MCF 10A (cell line): ENCODE measurements around the gene PHACTR3. TPM values are rescaled to one million over a fixed set of nuclear protein-coding genes. Genes with fewer than 3 reads are reported as not detected.

ENCODE experiments used
- BruUV-seq: library from RNA; stranded (reverse); fragments of 400-500 nt; replicated peaks from 2 replicates; lab custom pipeline; 2021; lab: Mats Ljungman, UMichigan
- CTCF ChIA-PET: fragments of 300-600 bp; sonication (Branson Sonifier 250); formaldehyde crosslinking; extraction: SDS; loops from one replicate; lab custom pipeline; 2021; ENCODE audit warnings: antibody characterized with exemption, inconsistent platforms; lab: Yijun Ruan, JAX
- POLR2A ChIA-PET: fragments of 300-600, 350-650 bp; sonication (Branson Sonifier 250); formaldehyde crosslinking; extraction: SDS; loops from one replicate; lab custom pipeline; 2020; ENCODE audit warnings: antibody characterized with exemption, inconsistent platforms; lab: Yijun Ruan, JAX
- DNase-seq: peaks from one replicate; pipeline ENCODE4 v3.0.0-alpha.2; 2018; ENCODE audit not compliant: unreplicated experiment
- H3K27ac Mint-ChIP-seq: one replicate; pipeline ENCODE4 v1.8.0; 2022; ENCODE audit warnings: mild to moderate bottlenecking, low read depth, mixed read lengths; ENCODE audit not compliant: unreplicated experiment
- H3K27me3 Mint-ChIP-seq: one replicate; pipeline ENCODE4 v1.8.0; 2022; ENCODE audit warnings: mixed read lengths; ENCODE audit not compliant: insufficient read depth, unreplicated experiment
- H3K36me3 Mint-ChIP-seq: one replicate; pipeline ENCODE4 v1.8.0; 2022; ENCODE audit warnings: mild to moderate bottlenecking, moderate library complexity, mixed read lengths; ENCODE audit not compliant: insufficient read depth, unreplicated experiment
- H3K4me1 Mint-ChIP-seq: one replicate; pipeline ENCODE4 v1.8.0; 2022; ENCODE audit warnings: mixed read lengths; ENCODE audit not compliant: insufficient read depth, unreplicated experiment
- H3K4me3 Mint-ChIP-seq: one replicate; pipeline ENCODE4 v1.8.0; 2022; ENCODE audit warnings: mild to moderate bottlenecking, moderate library complexity, mixed read lengths; ENCODE audit not compliant: unreplicated experiment
- H3K9me3 Mint-ChIP-seq: one replicate; pipeline ENCODE4 v1.8.0; 2022; ENCODE audit warnings: mixed read lengths; ENCODE audit not compliant: unreplicated experiment
- CTCF ChIP-seq: fragments of 200-600 bp; IDR thresholded peaks from one replicate; pipeline ENCODE4 v1.8.0; 2022; ENCODE audit warnings: antibody characterized with exemption, mild to moderate bottlenecking; ENCODE audit not compliant: unreplicated experiment
- intact Hi-C: fragments of 100-400 bp; cut with micrococcal nuclease; formaldehyde crosslinking; loops from 2 replicates; pipeline ENCODE4 v1.14.1; 2022
- total RNA-seq: library from RNA; stranded (reverse); gene quantifications from 2 replicates; pipeline ENCODE4 v1.2.3, GENCODE V29; 2022

Gene PHACTR3
- total RNA-seq, 1 experiment from 2014 or later = 22.8 TPM

GRCh38 chr20:59858425-59858824 is 254.1 kb downstream of the PHACTR3 start:
- no peaks in the 10 kb centered on the region for H3K36me3 Mint-ChIP-seq
- no peaks in the 10 kb centered on the region for H3K4me1 Mint-ChIP-seq
- no peaks in the 10 kb centered on the region for H3K9me3 Mint-ChIP-seq
- intact Hi-C loops = no loop called here
- ChIA-PET POLR2A (no interaction called here), CTCF (interaction anchor here (31.9 kb wide), 1 partner anchor 72 kb away, joined by 929 read pairs; no protein-coding TSS in a partner anchor)
- BruUV-seq = no TSS peak
- H3K27me3 Mint-ChIP-seq = no peaks in the 10 kb centered on the region
- no peak for DNase-seq
- no peak overlapping the region for H3K27ac Mint-ChIP-seq
- TF ChIP-seq CTCF = no peak
- H3K4me3 Mint-ChIP-seq = no peak overlapping the region

- Mint-ChIP-seq H3K36me3 (peaks cover 9% of the 10 kb centered on the region), H3K27ac (no peak overlapping the region), H3K27me3 (no peaks in the 10 kb centered on the region), H3K4me1 (no peaks in the 10 kb centered on the region), H3K9me3 (no peaks in the 10 kb centered on the region), H3K4me3 (no peak overlapping the region)
- ChIA-PET POLR2A (no interaction called here), CTCF (interaction anchor here (1.1 to 5.7 kb wide), 2 partner anchors 20 to 79 kb away, joined by 3 to 47 read pairs; no protein-coding TSS in a partner anchor)
- intact Hi-C loops = no loop called here
- no TSS peak for BruUV-seq
- no peak for TF ChIP-seq CTCF
- DNase-seq = no peak
These were observed 257.1 kb downstream of the PHACTR3 start for GRCh38 chr20:59861401-59861800.

DNA sequence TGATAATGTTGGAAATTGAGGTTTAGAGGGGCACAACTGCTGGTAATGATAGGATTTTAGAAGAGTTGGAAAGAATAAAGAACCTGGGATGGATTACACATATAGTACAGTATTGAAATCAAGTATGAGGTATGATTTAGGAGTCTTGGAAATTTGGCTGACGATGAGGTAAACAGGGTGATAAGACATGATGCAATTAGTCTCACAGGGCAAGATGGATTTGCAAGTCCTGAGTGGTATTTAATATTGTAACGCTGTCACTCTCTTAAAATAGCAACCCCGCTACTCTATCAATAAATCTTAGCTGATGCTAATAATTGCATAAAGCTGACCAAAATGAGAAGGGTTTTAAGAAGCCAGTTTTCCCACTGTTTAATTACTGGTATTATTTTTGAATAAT is 258.7 kb downstream of the PHACTR3 start:
- intact Hi-C loops = no loop called here
- TF ChIP-seq CTCF = no peak
- no peak for DNase-seq
- Mint-ChIP-seq H3K9me3 (no peaks in the 10 kb centered on the region), H3K27ac (no peak overlapping the region), H3K4me3 (no peak overlapping the region), H3K36me3 (peaks cover 9% of the 10 kb centered on the region), H3K27me3 (no peaks in the 10 kb centered on the region), H3K4me1 (no peaks in the 10 kb centered on the region)
- CTCF ChIA-PET = interaction anchor here (1.0 to 5.7 kb wide), 5 partner anchors 8 to 92 kb away, joined by 3 to 47 read pairs (median 5); no protein-coding TSS in a partner anchor
- no TSS peak for BruUV-seq
- POLR2A ChIA-PET = interaction anchor here (0.9 kb wide), 1 partner anchor 9 kb away, joined by 3 read pairs; no protein-coding TSS in a partner anchor

DNA sequence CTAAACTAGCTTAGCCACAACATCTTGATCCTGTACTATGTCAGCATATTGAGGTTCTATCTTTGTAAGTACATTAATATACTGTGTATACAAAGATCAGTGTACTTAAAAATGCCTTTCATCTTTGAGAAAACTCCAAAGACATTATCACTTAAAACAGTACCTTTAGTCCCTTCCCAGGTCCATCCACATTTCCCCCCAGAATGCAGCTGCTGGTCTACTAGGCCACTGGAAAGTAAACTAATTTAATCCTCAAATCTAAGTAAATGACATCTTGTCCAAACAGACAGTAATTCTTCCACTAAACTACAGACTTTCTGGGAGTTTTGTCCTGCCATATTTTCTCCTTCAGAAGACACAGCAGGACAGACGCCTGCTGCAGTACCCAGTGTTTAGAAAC is 260.4 kb downstream of the PHACTR3 start:
- no TSS peak for BruUV-seq
- Mint-ChIP-seq H3K36me3 (peaks cover 9% of the 10 kb centered on the region), H3K27me3 (no peaks in the 10 kb centered on the region), H3K4me3 (no peak overlapping the region), H3K4me1 (no peaks in the 10 kb centered on the region), H3K9me3 (no peaks in the 10 kb centered on the region), H3K27ac (no peak overlapping the region)
- DNase-seq = no peak
- intact Hi-C loops = no loop called here
- CTCF ChIA-PET = interaction anchor here (0.7 to 5.7 kb wide), 3 partner anchors 27 to 293 kb away, joined by 3 to 47 read pairs (median 4); no protein-coding TSS in a partner anchor
- POLR2A ChIA-PET = interaction anchor here (0.8 kb wide), 1 partner anchor 100 kb away, joined by 3 read pairs; no protein-coding TSS in a partner anchor
- TF ChIP-seq CTCF = no peak
